PC-9 (cell line): Measurements from ENCODE around the gene IL2RA. TPM values are rescaled to one million over a fixed set of nuclear protein-coding genes. Genes with fewer than 3 reads are reported as not detected.

ENCODE experiments used
- BruUV-seq: library from RNA; stranded (reverse); fragments of 400-500 nt; replicated peaks from 2 replicates; lab custom pipeline; 2021; lab: Mats Ljungman, UMichigan
- CTCF ChIA-PET: fragments of 300-600 bp; sonication (Branson Sonifier 250); formaldehyde crosslinking; loops from one replicate; lab custom pipeline; 2022; ENCODE audit warnings: antibody characterized with exemption; lab: Charles Lee
- POLR2A ChIA-PET: fragments of 300-600 bp; sonication (Branson Sonifier 250); formaldehyde crosslinking; loops from one replicate; lab custom pipeline; 2022; ENCODE audit warnings: antibody characterized with exemption; ENCODE audit not compliant: unreplicated experiment; lab: Charles Lee
- DNase-seq, 2 experiments: peaks; one replicate each; pipeline versions ENCODE4 v3.0.0 to v3.0.0-alpha.2; 2015 to 2022; ENCODE audit warnings: mixed read lengths in 1 of 2
- H2AFZ ChIP-seq: fragments of 200-600 bp; sonication (generic); 2 replicates; pipeline ENCODE4 v1.8.1; 2017; ENCODE audit warnings: antibody characterized with exemption
- H3F3A ChIP-seq: fragments of 200-600 bp; sonication (generic); 2 replicates; pipeline ENCODE4 v1.8.1; 2017; ENCODE audit warnings: antibody characterized with exemption, mild to moderate bottlenecking, low read depth; ENCODE audit not compliant: insufficient read depth
- H3K27ac ChIP-seq: fragments of 200-600 bp; sonication (generic); 2 replicates; pipeline ENCODE4 v1.6.1; 2016; ENCODE audit warnings: mixed run types
- H3K27me3 ChIP-seq: fragments of 200-600 bp; sonication (generic); 2 replicates; pipeline ENCODE4 v1.6.1; 2016; ENCODE audit warnings: low read depth, mixed run types; ENCODE audit not compliant: insufficient read depth
- H3K36me3 ChIP-seq: fragments of 200-600 bp; sonication (generic); 2 replicates; pipeline ENCODE4 v1.6.1; 2016; ENCODE audit warnings: low read depth, mixed run types
- H3K4me1 ChIP-seq: fragments of 200-600 bp; sonication (generic); replicated peaks from 2 replicates; pipeline ENCODE4 v1.6.1; 2016; ENCODE audit warnings: mixed run types; ENCODE audit not compliant: insufficient read depth
- H3K4me2 ChIP-seq: fragments of 200-600 bp; sonication (generic); 2 replicates; pipeline ENCODE4 v1.6.1; 2017; ENCODE audit warnings: mixed run types
- H3K4me3 ChIP-seq: fragments of 200-600 bp; sonication (generic); 2 replicates; pipeline ENCODE4 v1.6.1; 2016; ENCODE audit warnings: mixed run types
- H3K79me2 ChIP-seq: fragments of 200-600 bp; sonication (generic); 2 replicates; pipeline ENCODE4 v1.6.1; 2017; ENCODE audit warnings: low read depth, mixed run types
- H3K9me2 ChIP-seq: fragments of 200-600 bp; sonication (generic); 2 replicates; pipeline ENCODE4 v1.8.1; 2017; ENCODE audit warnings: mild to moderate bottlenecking; ENCODE audit not compliant: insufficient read depth
- H3K9me3 ChIP-seq: fragments of 200-600 bp; sonication (generic); 2 replicates; pipeline ENCODE4 v1.8.1; 2016; ENCODE audit warnings: low read depth; ENCODE audit not compliant: insufficient read depth
- H4K20me1 ChIP-seq: fragments of 200-600 bp; sonication (generic); 2 replicates; pipeline ENCODE4 v1.8.1; 2017; ENCODE audit not compliant: insufficient read depth
- CTCF ChIP-seq: fragments of 200-600 bp; sonication (generic); conservative IDR thresholded peaks from 2 replicates; pipeline ENCODE4 v1.6.1; 2017; ENCODE audit warnings: mixed run types, antibody characterized with exemption, mild to moderate bottlenecking, moderate library complexity
- EZH2 ChIP-seq: fragments of 200-600 bp; sonication (generic); IDR thresholded peaks from 2 replicates; pipeline ENCODE4 v1.8.0; 2017; ENCODE audit warnings: antibody characterized with exemption, low read depth
- intact Hi-C: fragments of 100-400 bp; cut with micrococcal nuclease; formaldehyde crosslinking; loops from one replicate; pipeline ENCODE4 v1.10.0; 2022; ENCODE audit not compliant: unreplicated experiment
- total RNA-seq: library from RNA; stranded (reverse); gene quantifications from 2 replicates; pipeline ENCODE4 v1.2.3, GENCODE V29; 2021

IL2RA gene
- total RNA-seq, 1 experiment from 2014 or later, result not detected

- TSS peak; percentile 69 for BruUV-seq
- ChIA-PET CTCF (interaction anchor here (0.6 to 1.1 kb wide), 2 partner anchors 214 to 492 kb away, joined by 3 read pairs; no protein-coding TSS in a partner anchor), POLR2A (interaction anchor here (0.5 to 0.6 kb wide), 2 partner anchors 35 to 643 kb away, joined by 3 to 4 read pairs; no protein-coding TSS in a partner anchor)
- Histone ChIP-seq H2AFZ (peak overlapping the region; percentile 67; the same call in 1 of the 2 replicates), H3F3A (no peaks in the 10 kb centered on the region), H3K36me3 (no peaks in the 10 kb centered on the region), H3K4me1 (peaks cover 16% of the 10 kb centered on the region), H3K27ac (0 out of 2 replicates have a peak overlapping the region, but pooled peaks have one; percentile 19), H3K9me3 (no peaks in the 10 kb centered on the region), H4K20me1 (peaks cover 29% of the 10 kb centered on the region), H3K79me2 (peaks cover 54% of the 10 kb centered on the region), H3K9me2 (no peaks in the 10 kb centered on the region), H3K4me3 (peak overlapping the region; percentile 71), H3K4me2 (peak overlapping the region; percentile 88), H3K27me3 (no peaks in the 10 kb centered on the region)
- TF ChIP-seq CTCF, result no peak
- TF ChIP-seq EZH2, result no peak
- peak; percentile 39 to 56 for DNase-seq
- intact Hi-C loops, result loop anchor here (2.0 to 10.0 kb wide), 4 partner anchors 75 to 1275 kb away; partner anchors contain the start of gene FBH1
These were observed 27.4 kb upstream of the IL2RA start for GRCh38 chr10:6089334-6090219.

- H3K36me3 ChIP-seq, result no peaks in the 10 kb centered on the region
- no peaks in the 10 kb centered on the region for H3K9me2 ChIP-seq
- CTCF ChIA-PET, result no interaction called here
- intact Hi-C loops, result loop anchor here (2.0 to 10.0 kb wide), 4 partner anchors 74 to 1274 kb away; partner anchors contain the start of gene FBH1
- POLR2A ChIA-PET, result interaction anchor here (0.5 kb wide), 1 partner anchor 642 kb away, joined by 4 read pairs; no protein-coding TSS in a partner anchor
- H2AFZ ChIP-seq, result peak within 1 kb of the TSS; percentile 67; the same call in 1 of the 2 replicates
- peaks cover 3% of the 10 kb centered on the region; the same call in 1 of the 2 replicates for H3K27me3 ChIP-seq
- H3K4me2 ChIP-seq, result peak within 1 kb of the TSS; percentile 88
- peak within 1 kb of the TSS; percentile 71 for H3K4me3 ChIP-seq
- H3K27ac ChIP-seq, result 0 out of 2 replicates have a peak within 1 kb of the TSS, but pooled peaks have one; percentile 19
- BruUV-seq, result no TSS peak
- no peaks in the 10 kb centered on the region for H3K9me3 ChIP-seq
- peaks cover 16% of the 10 kb centered on the region for H3K4me1 ChIP-seq
- peaks cover 46% of the 10 kb centered on the region for H3K79me2 ChIP-seq
- H4K20me1 ChIP-seq, result peaks cover 22% of the 10 kb centered on the region
- peak; percentile 69 to 97 for DNase-seq
- no peak for TF ChIP-seq EZH2
- TF ChIP-seq CTCF, result peak; percentile 97
- H3F3A ChIP-seq, result no peaks in the 10 kb centered on the region
These were observed 26.7 kb upstream of the IL2RA start, which contains the start of gene RBM17 for GRCh38 chr10:6088721-6089333. Gene RBM17, plus strand, starts transcription at chr10:6089034. Its CDS starts 8,032 bp downstream, at chr10:6097066.
